Measurements from ENCODE around the gene DEFB129.
"Not testable (repeated sequence)": the region's sequence is repeated elsewhere in the genome, so short reads cannot be mapped to it uniquely, and the experiment has no call there.

The DEFB129 gene

GRCh38 chr20:253447-253846 is 26.4 kb downstream of the DEFB129 start:
- not testable (repeated sequence) for DNase-seq (ENCODE audit: low read depth in 3 of 3)

DNA sequence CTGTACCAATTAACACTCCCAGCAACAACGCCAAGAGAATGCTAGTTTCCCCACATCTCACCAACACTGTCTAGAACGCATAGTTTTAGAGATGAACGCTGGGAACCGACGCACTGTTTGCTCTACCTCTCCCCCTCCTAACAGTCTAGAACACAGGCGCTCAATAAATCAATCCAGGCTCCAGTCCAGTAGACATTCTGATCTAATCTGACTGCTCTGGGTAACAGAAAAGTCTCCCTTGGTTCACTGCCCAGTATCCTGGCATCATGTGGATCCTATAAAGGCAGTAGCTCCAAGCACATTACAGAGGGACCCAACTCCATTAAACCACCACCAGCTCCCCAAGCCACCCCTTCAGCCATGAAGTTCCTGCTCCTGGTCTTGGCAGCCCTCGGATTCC is 30.4 kb downstream of the DEFB129 start, which contains the start of gene DEFB132:
Gene DEFB132, plus strand, starts transcription at position 306 of the 400 bp plus-strand sequence. Its CDS starts 55 bp downstream, at position 361.
- DNase-seq (ENCODE audit: low read depth in 3 of 3) = no peak

- no peak for DNase-seq (ENCODE audit: low read depth in 3 of 3)
Observed at GRCh38 chr20:258269-258858, 31.3 kb downstream of the DEFB129 start.

DNA sequence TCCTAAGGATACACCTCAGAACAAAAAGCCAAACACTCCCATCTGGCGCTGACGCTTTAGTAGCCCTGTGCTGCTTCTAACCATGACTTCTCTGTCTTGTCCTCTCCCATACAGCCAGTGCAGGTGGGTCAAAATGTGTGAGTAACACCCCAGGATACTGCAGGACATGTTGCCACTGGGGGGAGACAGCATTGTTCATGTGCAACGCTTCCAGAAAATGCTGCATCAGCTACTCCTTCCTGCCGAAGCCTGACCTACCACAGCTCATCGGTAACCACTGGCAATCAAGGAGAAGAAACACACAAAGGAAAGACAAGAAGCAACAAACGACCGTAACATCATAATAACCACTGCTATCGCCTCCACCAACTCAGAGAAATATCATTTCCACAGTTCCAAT is 31.9 kb downstream of the DEFB129 start:
- DNase-seq (ENCODE audit: low read depth in 3 of 3) = no peak

- DNase-seq (ENCODE audit: low read depth in 3 of 3) = no peak
Observed at GRCh38 chr20:259981-260380, 32.9 kb downstream of the DEFB129 start.

DNA sequence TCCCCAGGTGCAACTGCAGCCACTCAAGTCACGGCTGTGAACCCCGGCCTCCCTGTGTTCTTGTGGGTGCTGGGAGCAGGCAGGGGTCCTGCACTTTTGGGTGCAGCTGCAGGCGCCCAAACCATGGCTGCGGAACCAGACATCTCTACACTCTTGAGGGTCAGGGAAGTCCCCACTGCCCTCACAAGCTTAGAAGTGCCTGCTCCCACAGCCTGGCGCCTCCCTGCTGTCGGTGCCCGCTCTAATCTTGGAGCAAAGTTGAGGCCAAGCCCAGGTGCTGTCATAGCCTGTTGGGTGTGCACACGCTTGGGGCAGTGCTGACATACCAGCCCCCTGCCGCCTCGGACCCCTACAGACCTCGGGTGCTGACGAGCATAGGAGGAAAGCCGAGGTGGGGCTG is 36.6 kb downstream of the DEFB129 start:
- DNase-seq (ENCODE audit: low read depth in 3 of 3) = no peak

- peak; percentile 82 to 92 (median 86) for DNase-seq (ENCODE audit: low read depth in 3 of 3)
Observed at GRCh38 chr20:266596-267562, 39.8 kb downstream of the DEFB129 start.

GRCh38 chr20:270517-270916 is 43.5 kb downstream of the DEFB129 start:
- DNase-seq (ENCODE audit: low read depth in 3 of 3) = no peak

GRCh38 chr20:271069-271468 is 44.0 kb downstream of the DEFB129 start:
- no peak for DNase-seq (ENCODE audit: low read depth in 3 of 3)

DNA sequence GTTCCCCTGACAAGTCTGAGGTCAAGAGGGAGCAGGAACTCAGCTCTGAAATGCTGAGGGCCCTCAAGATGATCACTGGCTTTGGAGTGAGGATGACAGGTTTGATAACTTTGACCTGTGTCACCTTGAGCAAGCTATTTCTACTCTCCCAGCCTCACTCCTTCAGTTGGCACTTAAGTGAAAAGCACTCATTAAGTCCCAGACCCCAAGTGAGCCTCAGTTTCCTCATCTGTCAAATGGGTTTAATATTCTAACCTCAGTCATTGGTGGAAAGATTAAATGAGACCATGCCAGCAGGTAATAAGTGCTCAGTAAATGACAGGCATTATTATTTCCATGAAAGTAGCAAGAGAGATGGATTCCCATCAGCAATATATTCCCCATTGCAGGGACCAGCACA is 44.5 kb downstream of the DEFB129 start:
- DNase-seq (ENCODE audit: low read depth in 3 of 3) = no peak

GRCh38 chr20:272718-273117 is 45.7 kb downstream of the DEFB129 start:
- DNase-seq (ENCODE audit: low read depth in 3 of 3) = no peak

DNA sequence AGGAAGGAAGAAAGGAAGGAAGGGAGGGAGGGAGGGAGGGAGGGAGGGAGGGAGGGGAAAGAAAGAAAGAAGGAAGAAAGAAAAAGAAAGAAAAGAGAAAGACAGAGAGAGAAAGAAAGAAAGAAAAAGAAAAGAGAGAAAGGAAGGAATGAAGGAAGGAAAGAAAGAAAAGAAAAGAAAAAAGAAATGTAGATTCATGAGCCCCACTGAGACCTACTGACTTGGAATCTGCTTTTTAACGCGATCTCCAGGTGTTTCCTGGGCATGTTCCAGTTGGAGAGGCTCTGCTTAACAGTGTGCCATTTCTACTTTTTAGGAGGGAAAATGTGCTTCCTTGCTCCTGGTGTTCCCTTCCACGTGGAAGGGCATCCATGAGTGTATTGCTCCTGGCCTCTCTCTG is 46.8 kb downstream of the DEFB129 start:
- no peak for DNase-seq (ENCODE audit: low read depth in 3 of 3)

- no peak for DNase-seq (ENCODE audit: low read depth in 3 of 3)
Observed at GRCh38 chr20:275791-276190, 48.7 kb downstream of the DEFB129 start.

DNA sequence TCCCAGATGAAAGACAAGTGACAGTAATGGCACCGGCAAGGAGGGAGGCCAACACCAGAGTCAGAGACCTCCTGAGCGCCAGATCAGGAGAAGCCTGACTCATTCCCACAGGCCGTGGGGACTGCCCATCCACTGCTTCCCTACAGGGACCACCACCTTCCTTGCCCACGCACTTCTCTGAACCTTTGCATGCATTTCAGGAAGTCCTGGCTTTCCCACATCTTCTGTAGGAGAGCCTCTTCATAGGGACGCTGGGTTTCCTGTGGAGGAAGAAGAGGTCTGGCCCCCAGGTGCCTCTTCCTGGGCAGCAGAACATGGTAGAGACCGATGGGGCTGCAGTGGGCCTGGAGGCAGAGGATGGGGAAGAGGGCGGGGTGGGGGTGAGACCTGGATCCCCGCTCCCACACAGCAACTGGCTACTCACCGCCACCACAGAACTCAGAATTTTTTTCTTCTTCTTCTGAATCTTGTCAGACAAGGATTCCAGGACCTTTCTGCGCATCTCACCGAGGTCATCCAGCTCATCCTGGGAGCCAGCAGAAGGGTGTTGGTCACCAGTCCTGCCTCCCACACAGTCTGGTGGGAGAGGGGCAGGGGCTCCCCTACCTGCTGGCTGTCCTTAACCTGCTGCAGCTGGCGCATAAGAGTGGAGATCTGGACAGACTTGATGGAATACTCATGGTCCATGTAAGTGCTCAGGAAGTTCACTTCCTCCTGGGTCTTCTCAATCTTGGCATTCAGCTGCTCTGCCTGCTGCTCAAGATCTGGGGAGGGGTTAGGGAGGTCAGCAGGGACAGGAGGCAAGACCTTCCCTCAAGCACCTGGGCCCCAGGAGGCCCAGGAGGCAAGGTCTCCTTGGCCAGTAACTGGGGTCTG is 49.8 kb downstream of the DEFB129 start:
- DNase-seq (ENCODE audit: low read depth in 3 of 3) = no peak

GRCh38 chr20:277496-277781 is 50.4 kb downstream of the DEFB129 start:
- no peak for DNase-seq (ENCODE audit: low read depth in 3 of 3)

DNA sequence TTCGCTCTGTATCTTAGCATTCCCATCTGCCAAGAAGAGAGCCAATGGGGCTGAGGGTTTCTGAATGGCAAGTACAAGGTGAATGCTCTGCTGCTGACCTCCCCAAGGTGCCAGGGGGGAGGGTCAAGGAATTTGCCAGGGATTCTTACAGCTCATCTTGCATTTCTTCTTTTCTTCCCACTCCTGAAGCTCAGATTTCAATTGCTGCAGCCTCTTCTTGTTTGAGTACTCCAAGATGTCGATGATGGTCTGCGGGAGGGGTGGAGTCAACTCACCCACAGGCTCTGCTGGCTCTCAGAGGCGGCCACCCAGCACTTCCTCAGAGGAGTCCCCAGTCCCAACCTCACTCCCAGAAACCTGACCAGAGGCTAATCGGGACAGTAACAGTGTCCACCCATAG is 51.1 kb downstream of the DEFB129 start:
- DNase-seq (ENCODE audit: low read depth in 3 of 3) = no peak

DNA sequence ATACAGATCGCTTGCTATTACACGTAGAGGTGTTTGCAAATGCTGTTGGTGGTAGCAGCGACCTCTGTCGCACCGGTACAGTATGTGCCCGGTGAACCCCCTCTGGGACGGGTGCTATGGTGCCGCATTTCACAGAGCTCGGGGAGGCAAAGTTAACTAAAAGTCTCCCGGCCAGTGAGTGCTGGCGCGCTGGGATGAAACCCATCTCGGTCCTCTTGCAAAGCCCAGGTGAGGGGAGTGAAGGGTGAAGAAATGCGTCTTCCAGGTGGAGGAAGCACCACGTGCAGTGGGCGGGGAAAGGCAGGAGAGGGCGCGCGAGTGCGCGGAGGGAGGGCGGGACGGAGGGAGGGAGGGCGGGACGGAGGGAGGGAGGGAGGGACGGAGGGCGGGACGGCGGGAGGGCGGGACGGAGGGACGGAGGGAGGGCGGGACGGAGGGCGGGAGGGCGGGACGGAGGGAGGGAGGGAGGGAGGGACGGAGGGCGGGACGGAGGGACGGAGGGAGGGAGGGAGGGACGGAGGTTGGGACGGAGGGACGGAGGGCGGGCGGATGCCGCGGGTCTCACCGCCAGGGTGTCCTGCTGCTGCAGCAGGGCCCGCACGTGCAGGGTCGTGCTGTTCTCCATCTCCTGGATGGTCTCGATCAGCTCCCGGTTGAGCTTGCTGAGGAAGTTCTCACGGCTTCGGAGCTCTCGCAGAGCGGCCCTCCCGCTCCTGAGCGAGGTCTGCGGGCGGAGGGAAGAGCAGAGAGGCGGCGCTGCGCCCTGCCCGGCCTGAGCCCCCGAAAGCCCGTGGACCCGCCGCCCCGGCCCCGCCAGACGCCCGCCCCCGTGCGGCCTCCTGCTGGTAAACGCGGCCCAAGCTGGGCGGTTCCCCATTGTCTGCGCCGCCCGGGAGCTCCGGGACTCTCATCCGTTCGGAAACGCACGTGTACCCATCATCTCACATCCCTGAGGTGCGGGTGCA is 51.8 kb downstream of the DEFB129 start:
- DNase-seq (ENCODE audit: low read depth in 3 of 3) = no peak
